Activated naive CD4-positive, alpha-beta T cell treated with Interleukin-2 at 50 U/mL for 16 hours (primary cell): ENCODE measurements around the gene RNF213.
A peak's percentile ranks its signal among the peaks of the same experiment; 100 is the strongest.

Experiments
- DNase-seq: peaks from one replicate; pipeline ENCODE4 v3.0.0-alpha.2; 2020

The RNF213 gene

DNA sequence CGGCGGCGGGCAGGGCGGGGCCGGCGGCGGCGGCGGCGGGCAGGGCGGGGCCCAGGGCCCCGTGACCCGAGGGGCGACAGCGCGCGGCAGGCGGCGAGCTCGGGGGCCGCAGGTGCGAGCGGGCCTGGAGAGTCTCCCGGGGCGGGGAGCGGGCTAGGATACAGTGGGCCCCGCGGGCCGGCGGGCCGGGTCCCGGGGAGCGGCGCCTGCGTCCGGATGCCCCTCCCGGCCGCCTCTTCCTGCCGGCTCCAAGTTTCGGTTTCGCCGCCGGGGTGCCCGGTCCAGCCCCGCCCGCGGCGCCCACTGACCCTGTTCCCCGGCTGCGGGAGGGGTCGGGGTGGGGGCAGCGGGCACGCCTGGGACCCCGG lies at the start of gene RNF213:
TSS of gene RNF213 (plus strand) at position 62 of the 368 bp plus-strand sequence. CDS start 2,830 bp downstream, outside the sequence.
- DNase-seq, result peak; percentile 57

DNA sequence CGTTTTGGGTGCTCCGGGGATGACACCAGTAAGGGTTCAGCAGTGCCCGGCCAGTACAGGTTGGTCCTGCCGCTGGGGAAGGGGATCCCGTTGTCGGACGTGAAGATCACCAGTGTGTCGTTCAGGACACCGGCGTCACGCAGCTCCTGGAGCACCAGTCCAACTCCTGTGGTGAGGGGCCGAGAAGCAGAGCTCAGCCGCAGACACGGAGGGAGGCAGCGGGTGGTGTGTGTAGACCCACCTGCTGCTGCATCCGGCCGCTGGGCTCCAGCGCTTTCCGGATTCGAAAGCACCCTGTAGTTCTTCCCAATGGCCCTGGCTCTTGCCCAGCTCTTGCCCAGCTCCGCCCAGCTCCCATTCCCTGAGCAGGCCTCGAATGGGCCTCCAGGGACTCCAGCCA lies 48.5 kb upstream of the RNF213 start:
- DNase-seq, result no peak

DNA sequence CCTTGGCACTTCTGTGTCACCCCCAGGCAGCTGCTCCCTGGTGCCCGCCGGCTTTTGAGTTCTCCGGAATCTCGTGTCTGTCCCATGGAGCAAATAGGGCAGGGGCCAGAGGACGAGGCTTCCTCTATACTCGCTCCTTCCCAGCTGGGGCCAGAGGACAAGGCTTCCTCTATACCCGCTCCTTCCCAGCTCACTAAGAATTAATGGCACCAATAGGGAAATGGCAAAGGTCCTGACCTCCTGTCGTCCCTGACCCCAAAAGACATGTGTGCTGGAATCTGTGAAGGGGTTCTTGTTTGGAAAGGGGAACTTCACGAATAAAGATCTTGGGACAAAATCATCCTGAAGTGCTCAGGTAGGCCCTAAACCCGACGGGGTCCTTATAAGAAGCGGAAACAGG lies 48.1 kb upstream of the RNF213 start:
- no peak for DNase-seq

DNA sequence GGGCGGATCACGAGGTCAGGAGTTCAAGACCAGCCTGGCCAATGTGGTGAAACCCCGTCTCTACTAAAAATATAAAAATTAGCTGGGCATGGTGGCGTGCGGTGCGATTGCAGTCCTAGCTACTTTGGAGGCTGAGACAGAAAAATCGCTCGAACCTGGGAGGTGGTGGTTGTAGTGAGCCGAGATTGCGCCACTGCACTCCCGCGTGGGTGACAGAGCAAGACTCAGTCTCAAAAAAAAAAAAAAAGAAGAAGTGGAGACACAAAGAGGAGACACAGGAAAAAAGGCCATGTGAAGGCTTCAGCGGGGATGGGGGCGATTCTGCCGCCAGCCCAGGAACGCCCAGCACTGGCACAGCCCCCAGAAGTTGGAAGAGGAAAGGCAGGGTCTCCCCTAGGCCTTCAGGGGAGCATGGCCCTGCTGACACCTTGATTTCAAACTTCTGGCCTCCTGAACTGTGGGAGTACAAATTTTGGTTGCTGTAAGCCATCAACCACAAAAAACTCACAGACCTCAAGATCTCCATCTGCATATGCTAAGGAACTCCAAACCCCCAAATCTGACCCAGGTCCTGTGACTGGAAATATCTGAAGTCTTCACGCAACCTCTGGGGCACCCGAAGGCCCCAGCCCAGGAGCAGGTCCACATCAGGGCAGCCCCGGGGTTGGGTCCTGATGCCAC lies 47.5 kb upstream of the RNF213 start:
- DNase-seq, result no peak

DNA sequence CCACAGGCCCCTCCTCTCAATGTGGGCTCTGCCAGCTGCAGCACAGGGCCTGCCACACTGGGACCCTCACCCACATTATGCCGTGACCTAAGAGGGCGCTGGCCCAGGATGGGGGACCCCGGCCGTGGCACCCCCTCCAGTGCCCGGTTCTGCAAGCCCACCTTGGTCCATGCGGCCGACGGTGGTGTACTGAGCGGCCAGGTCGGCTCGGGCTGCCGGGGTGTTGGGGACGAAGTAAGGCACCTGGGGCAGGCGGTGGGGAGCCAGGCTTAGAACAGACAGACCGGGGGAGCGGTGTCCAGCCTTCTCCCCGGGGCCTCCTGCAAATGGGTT lies 47.0 kb upstream of the RNF213 start:
- DNase-seq, result no peak

DNA sequence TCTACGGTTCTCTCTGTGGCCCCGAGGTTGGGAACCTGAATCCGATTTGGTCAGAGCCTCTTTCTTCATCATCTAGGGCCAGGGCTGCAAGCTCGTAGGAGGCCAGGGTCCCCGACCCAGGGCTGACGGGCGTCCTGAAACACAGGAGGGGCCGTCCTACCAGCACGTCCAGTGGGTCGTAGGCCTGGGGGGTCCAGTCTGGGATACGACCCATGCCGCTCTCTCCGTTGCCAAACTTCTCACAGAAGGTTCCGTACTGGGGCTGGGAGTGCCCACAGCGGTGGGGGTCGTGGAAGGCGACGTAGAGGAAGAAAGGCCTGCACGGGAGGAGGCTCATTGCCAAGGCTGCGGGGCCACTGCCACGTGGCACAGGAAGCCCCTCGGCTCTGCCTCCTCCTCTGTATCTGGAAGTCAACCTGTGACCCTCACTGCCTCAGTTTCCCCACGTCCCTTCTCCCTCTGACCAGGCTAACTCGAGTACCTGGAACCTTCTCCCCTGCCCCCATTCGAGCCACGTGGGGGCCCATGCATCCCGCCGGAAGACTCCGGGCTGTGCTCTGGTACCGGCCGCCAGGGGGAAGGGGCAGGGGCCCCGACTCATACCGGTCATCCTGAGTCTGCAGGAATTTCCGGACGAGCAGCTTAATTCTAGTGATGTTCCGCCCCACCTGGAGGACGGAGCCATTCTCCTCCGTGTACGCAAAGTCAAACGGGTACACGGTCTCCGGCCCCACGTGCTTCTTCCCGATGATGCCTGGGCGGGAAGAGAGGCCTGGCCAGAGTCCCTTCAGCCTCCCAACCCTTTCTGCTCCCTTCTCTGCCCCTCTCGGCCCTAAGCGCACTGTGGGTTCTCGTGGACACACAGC lies 46.4 kb upstream of the RNF213 start:
- DNase-seq, result no peak

DNA sequence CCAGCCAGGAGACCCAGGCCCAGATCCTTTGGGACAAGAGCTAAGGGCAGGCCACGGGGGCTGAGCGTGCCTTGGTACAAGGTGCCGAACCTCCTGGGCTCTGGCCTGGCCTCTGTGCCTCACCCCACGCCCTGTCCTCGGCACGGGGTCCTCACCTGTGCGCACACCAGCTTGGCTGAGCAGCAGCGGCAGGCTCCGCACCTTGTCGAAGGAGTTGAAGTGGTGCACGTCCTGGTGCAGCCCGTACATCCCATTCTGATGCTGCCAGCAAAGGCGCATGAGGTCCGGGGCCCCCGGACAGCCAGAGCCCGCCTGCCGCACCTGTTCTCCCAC lies 45.8 kb upstream of the RNF213 start:
- no peak for DNase-seq

DNA sequence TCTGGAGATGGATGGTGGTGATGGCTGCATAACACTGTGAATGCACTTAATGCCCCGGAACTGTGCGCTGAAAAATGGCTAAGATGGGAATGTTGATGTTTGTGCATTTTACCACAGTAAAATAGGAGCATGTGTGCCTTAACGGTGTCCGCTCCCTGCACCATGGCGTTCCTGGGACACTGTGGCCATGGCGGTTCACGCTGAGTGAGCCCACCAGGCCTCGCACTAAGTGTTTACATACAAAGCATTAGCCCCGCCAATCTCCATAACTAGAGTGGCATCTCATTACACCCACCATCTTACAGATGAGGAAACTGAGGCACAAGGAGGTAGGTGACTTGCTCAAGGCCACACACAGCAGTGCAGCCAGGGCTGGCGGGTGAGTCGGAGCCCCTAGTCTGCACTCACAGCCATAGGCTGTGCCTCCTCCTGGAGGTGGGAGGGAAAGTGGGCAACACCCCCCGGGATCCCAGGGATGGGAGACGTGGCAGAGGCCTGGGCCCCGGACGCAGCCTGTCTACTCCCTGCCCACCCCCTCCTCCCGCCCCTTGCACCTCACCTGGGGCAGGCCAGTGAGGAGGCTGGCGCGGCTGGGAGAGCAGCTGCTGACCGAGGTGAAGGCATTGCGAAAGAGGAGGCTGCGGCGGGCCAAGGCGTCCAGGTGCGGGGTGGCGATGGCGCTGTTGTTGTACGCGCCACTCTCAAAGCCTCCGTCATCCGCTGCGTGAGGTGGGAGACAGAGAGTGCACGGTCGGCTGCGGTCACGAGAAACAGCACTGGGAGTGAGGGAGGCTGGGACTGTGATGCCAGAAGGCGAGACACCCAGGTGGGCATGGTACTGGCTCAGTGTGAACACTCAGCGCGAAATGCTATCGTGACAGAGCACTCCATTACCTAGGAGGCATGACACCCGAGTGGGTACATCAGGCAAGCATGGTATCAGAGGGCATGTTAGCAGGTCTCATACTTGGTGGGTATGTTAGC lies 43.9 kb upstream of the RNF213 start:
- DNase-seq, result no peak

DNA sequence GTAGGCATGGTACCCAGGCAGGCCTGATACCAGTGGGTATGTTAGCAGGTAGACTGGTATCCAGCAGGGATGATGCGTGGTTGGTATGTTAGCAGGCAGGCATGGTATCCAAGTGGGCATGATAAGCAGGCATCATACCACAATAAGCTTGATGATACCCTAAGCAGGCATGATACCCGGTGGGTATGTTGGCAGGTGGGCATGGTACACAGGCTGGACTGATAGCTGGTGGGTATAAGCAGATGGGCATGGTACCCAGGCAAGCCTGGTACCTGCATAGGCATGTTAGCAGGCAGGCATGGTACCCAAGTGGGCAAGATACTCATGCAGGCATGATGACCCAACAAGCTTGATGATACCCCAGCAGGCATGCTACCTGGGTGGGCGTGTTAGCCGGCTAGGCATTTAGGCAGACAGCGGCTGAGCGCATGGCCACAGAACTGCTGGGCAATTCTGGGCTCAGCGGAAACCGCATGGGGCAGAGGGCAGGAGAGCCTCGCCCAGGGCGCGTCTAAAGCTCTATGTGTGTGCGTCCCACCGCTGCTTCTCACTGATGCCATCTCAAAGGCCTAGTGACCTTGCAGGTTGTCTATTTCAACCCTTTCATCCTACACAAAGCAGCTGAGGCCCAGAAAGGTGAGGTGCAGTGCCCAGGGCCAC lies 42.8 kb upstream of the RNF213 start:
- no peak for DNase-seq

DNA sequence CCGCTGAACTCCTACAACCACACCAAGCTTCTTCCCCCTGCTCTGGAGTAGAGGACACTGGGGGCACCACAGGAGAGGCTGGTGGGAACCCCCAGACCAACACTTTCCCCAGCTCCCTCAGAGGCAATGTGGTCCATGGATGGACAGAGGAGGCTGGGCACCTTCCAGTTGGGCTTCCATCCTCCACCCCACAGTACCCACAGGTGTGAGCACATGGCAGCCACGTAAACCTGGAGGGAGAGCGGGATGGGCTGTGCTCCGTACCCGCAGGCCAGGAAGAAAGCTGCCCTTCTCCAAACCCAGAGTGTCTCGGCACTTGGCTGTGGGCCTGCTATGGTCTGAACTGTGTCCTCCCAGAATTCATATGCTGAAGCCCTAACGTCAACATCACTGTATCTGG lies 42.3 kb upstream of the RNF213 start:
- DNase-seq, result no peak

DNA sequence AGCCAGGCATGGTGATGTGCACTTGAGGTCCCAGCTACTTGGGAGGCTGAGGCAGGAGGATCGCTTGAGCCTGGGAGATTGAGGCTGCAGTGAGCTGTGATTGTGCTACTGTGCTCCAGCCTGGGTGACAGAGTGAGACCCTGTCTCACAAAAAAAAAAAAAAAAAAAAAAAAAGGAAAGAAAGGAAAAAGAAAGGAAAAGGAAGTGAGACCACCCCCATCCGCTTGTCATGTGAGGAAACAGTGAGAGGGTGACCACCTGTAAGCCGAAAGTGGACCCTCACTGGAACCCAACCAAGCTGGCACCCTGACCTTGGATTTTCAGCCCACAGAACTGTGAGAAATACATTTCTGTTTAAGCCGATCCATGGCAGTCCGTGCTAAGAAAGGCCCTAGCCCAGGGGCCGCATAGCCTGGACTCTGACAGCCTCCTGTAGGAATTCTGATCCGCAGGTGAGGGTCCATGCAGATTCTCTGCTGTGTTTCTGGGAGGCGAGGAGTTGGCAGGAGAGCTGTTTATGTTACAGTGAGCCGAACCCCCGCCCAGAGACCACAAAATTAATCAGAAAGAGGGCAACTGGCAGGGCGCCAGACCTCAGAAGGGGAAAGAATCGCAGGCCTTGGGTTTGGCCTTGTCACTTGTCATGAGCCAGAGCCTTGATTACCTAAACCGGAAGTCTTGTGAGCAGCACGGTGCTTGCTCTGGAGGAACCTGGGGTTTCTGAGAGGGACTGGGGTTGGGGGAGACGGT lies 41.5 kb upstream of the RNF213 start:
- peak; percentile 95 for DNase-seq

DNA sequence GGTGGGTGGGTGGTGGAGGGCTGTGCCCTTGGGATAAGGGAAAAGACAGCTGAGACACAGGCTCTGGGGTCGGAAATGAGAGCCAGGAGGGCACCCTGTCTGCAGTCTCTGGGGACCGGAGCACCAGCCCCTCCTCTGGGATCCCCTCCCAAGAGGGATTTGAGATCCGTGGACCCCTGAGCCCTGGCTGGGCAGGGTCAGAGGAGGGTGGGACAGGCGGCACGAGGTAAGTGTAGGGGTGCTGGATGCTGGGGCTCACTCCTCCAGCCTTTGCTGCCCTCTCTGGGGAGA lies 40.9 kb upstream of the RNF213 start:
- DNase-seq, result no peak

DNA sequence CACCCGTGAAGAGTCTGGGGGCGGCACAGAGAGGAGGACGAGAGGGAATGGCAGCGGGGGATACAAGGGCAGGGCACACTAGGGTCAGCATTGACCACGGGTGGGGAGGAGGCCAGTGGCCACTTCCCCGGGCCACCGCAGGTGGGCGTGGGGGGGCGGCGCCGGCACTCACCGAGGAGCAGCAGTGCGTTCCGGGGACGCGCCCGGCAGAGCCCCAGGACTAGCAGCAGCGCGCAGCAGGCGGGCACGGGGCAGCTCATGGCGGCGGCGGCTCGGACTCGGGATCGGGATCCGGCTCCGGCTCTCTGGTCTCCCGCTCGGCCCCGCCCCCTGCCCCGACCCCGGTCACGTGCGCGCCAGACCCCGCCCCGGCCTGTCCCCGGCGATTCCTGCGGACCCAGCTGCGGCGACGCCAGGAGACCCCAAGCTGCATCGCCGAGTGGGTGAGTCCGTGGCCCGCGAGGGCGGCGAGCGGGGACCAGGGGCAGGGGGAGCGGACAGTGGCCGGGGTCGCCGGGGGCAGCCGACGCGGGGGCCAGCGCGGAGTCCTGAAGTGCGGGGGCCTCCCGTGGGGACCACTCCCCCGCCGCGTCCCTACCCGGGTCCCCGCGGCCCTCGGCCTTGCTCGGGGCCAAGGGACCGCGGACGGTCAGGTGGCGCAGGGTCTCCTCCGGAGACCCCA lies 40.5 kb upstream of the RNF213 start, which contains the start of the genes SGSH and SLC26A11:
TSS of gene SGSH (minus strand) at position 280 of the 682 bp plus-strand sequence. CDS start at position 260, 20 bp downstream.
TSS of gene SLC26A11 (plus strand) at position 374 of the 682 bp plus-strand sequence. CDS start 1,134 bp downstream, outside the sequence.
- DNase-seq, result peak; percentile 66

DNA sequence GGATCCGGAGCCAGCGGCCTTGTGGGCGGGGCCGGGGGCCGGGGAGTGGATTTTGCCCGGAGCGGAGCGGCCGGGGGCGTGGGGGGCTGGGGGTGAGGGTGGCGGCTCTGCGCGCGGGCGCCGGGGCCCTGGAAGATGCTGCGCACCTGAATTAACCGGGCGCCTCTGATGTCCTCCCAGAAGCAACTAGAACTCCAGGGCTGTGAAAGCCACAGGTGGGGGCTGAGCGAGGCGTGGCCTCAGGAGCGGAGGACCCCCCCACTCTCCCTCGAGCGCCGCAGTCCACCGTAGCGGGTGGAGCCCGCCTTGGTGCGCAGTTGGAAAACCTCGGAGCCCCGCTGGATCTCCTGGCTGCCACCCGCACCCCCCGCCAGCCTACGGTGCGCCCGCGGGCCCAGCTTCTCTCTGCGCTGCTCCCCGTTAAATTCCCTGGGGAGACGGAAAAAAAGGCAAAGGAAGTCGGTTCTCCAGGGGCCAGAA lies 39.9 kb upstream of the RNF213 start:
- DNase-seq, result peak; percentile 21

DNA sequence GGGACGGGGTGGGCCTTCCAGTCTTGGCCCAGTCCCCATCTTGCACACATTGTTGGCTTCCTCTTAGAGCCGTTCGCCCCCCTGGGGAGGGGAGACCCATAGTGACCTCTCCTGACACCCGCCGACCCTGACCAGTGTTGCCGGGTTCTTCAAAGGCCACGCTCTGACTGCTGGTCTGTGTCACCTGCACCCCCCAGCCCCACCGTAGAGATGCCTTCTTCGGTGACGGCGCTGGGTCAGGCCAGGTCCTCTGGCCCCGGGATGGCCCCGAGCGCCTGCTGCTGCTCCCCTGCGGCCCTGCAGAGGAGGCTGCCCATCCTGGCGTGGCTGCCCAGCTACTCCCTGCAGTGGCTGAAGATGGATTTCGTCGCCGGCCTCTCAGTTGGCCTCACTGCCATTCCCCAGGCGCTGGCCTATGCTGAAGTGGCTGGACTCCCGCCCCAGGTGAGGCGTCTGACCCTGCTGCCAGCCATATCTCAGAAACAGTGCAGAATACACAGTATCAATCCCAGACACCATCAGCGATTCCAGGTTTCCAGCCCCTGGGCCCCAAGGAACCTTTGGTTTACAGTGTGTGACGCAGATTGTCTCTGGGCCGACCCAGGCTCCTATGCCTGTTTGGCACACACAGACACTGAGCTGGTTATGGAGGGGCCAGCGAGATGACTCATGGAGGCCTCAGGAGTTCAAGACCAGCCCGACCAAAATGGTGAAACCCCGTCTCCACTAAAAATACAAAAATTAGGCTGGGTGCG lies 39.1 kb upstream of the RNF213 start:
- DNase-seq, result no peak

DNA sequence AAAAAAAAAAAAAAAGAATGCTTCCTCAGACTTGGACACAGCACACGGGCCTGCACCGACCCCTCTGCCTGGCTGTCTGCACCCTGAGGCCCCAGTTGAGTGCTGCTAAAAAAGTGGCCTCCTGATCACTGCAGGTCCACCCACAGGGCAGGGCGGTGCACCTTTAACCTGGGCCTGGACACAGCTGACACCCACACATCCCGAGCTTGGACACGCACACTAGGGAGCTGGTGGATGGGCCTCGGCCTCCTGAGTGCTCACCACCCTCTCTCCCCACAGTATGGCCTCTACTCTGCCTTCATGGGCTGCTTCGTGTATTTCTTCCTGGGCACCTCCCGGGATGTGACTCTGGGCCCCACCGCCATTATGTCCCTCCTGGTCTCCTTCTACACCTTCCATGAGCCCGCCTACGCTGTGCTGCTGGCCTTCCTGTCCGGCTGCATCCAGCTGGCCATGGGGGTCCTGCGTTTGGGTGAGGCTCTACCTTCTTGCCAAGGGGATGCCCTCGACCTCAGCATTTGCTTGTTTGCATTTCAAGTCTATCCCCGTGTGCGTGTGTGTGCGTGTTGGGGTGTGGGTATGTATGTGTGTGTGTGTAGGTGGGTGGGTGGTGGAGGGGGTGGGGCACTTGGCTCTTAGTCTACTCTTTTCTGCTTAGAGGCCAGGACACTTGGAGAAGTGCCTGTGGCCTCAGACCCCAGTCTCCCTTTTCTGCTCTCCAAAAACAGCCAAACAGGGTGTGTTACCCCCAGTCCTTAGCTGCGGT lies 38.1 kb upstream of the RNF213 start:
- no peak for DNase-seq

DNA sequence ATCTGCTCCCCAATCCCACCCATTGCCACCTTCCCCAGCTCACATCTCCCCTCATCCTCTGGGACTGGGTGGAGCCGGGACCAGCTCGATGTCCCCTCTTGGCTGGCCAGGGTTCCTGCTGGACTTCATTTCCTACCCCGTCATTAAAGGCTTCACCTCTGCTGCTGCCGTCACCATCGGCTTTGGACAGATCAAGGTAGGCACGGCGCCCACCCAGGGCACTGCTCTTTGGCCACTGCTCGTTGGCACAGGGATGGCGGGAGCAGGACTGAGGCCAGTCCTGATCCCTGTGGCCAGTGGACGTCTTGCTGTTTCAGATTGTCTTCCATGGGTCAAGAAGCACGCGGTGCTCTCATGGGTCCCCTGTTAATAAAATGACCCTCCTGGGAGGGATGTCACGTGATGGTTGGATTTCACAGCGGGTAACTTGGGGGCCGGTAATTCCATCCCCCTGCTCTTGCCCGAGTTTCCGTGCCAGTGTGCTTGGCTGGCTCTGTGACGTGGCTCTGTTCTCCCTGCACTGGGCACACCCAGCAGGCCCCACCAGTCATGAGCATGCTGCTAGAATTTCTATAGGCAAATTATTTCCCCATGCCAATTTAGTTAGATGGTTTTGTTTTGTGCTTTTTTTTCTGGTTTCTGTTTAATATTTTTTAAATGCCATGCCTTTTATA lies 37.4 kb upstream of the RNF213 start:
- DNase-seq, result no peak

DNA sequence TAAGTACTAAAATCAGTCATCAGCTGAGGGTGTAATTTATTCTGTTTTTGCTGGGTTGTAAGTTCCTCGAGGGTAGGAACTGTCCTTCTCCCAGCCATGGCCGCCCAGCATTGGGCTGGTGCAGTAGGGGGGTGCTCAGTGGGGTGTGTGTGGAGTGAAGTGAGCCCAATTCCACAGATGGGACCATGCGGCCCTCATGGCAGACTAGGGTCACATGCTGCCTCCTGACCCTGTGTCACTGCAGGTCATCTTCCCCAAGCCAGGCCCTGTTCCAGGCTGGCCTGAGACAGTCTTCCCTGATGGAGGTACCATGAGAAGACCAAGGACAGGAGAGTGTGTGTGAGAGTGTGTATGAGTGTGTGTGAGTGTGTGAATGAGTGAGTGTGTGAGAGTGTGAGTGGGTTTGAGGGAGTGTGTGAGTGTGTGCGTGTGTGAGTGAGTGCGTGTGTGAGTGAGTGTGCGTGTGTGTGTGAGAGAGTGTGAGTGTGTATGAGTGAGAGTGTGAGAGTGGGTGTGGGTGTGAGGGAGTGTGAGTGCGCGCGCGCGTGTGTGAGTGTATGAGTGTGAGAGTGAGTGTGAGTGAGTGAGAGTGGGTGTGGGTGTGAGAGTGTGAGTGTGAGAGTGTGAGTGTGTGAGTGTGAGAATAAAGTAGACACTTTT lies 36.7 kb upstream of the RNF213 start:
- no peak for DNase-seq

DNA sequence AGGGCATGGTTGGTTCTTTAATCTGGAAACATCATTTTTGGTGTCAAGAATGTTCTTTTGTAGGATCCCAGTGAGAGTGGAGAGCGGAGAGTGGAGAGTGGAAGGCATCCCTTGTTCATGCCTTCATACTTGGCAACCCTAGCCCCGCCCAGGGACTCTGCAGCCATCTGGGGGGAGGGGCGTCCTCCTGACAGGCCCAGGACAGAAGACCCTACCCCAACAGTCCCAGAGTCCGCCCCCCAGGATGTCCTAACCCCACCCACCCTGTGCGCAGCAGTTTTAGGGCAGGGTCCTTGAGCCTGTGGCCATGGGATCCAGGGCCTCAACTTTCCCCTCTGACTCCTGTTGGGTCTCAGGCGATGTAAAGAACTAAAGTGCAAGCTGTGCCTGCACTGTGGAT lies 36.0 kb upstream of the RNF213 start:
- DNase-seq, result no peak
